Hematopoietic multipotent progenitor cell treated with erythropoietin and hydrocortisone succinate and interleukin-3 and kit ligand, for 17 days (in vitro differentiated cells): Measurements from ENCODE around the gene TP53I3.
A peak's percentile ranks its signal among the peaks of the same experiment; 100 is the strongest.
"Not testable (repeated sequence)": the region's sequence is repeated elsewhere in the genome, so short reads cannot be mapped to it uniquely, and the experiment has no call there.

Source experiments
- DNase-seq: peaks from one replicate; pipeline ENCODE4 v3.0.0-alpha.2; 2015; ENCODE audit warnings: low spot score

The TP53I3 gene

GRCh38 chr2:24095171-24095677, 10.6 kb upstream of the TP53I3 start:
- DNase-seq: not testable (repeated sequence)

- DNase-seq: not testable (repeated sequence)
Measured at GRCh38 chr2:24093270-24093669, 8.6 kb upstream of the TP53I3 start.

GRCh38 chr2:24088821-24089359, 4.3 kb upstream of the TP53I3 start:
- DNase-seq: no peak

GRCh38 chr2:24087032-24087431, 2.4 kb upstream of the TP53I3 start:
- DNase-seq: no peak

- no peak for DNase-seq
Measured at GRCh38 chr2:24086241-24086640, 1.6 kb upstream of the TP53I3 start.

DNA sequence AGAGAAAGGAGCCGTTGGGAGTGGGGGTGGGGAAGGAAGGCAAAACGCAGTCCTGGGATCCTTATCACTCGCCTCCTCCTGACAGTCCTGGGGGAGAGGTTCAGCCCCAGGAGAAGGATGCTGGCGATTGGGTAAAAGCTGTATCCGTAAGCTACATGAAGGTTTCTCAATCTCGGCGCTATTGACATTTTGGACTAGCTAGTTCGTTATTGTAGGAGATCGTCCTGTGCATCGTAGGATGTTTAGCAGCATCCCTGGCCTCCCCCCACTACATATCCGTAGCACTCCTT, 511 bp upstream of the TP53I3 start:
- DNase-seq: no peak

DNA sequence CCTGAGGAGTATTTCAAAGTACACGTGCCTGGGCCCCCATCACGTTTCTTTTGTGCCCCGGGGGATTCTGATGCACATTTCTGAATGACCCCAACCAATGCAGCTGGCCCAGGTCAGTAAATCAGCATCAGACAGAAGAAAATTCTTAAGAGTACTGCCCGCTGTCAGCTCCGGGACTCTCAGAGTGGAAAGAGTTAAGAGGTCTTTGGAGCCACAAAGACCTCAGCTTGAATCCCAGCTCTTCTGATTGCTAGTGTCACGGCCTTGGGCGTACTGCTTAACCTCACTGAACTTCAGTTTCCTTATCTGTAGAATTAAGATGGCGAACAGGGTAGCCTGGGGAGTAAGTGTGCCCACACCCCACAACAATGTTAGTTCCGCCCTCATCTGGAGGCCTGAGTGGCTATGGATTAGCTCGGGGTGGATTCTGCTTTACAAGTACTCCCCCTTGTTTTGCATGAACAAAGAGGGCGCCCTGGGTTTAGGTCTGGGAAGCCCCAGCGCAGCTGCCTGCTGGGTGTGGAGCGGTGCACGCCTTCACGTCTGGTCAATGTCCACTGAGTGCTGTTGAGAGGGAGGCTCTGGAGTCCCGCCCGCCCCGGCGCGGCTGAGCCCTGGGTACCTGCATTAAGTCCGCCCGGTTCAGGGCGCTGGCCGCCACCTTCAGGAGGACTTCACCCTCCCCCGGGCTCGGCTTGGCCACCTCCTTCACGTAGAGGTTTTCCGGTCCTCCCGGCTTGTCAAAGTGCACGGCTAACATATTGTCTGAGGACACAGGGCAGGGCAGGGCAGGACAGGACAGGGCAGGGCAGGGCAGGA, 858 bp downstream of the TP53I3 start:
- peak; percentile 79 for DNase-seq

- no peak for DNase-seq
Measured at GRCh38 chr2:24082787-24083566, 1.7 kb downstream of the TP53I3 start.

GRCh38 chr2:24080701-24081100, 3.9 kb downstream of the TP53I3 start:
- DNase-seq: no peak

GRCh38 chr2:24077879-24078278, 6.8 kb downstream of the TP53I3 start:
- no peak for DNase-seq

- no peak for DNase-seq
Measured at GRCh38 chr2:24077535-24077877, 7.1 kb downstream of the TP53I3 start.

- DNase-seq: no peak
Measured at GRCh38 chr2:24076849-24077534, 7.6 kb downstream of the TP53I3 start.

- peak; percentile 98 for DNase-seq
Measured at GRCh38 chr2:24075915-24076848, 8.5 kb downstream of the TP53I3 start, which contains the start of gene SF3B6. SF3B6 (minus strand) TSS chr2:24076326; CDS start chr2:24076229, 97 bp downstream.

DNA sequence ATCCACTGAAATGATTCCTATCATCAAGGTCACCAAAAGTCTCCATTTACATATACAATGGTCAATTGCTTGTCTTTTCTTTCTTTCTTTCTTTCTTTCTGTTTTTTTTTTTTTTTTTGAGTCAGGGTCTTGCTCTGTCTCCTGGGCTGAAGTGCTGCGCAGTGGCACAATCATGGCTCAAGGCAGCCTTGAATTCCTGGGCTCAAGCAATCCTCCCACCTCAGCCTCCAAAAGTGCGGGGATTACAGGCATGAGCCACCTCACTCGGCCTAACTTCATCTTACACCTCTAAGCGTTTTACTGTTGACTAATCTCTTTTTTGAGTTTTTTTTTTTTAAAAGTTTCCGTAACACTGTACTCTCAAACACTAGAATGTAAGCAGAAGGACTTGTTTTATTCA, 9.4 kb downstream of the TP53I3 start:
- DNase-seq: no peak

GRCh38 chr2:24073816-24074215, 10.8 kb downstream of the TP53I3 start:
- DNase-seq: no peak

- no peak for DNase-seq
Measured at GRCh38 chr2:24072259-24072658, 12.4 kb downstream of the TP53I3 start.

DNA sequence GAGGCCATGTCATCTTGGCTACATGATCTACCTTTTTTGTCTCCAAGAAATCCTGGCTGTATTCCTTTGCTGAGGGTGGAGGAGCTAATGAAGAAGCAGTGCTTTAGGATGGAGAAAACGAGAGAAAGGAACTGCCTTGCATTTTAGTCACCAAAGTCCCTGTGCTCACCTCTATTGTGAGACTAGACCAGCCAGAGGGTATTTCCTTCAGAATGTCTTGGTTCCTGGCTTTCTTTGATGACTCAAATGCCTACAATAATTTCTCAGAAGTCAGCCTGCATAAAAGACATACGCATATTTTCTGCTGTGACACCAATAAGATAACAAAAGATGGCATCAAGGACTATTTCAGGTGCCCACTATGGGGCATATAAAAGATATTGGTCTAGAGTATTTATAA, 19.3 kb downstream of the TP53I3 start:
- no peak for DNase-seq

DNA sequence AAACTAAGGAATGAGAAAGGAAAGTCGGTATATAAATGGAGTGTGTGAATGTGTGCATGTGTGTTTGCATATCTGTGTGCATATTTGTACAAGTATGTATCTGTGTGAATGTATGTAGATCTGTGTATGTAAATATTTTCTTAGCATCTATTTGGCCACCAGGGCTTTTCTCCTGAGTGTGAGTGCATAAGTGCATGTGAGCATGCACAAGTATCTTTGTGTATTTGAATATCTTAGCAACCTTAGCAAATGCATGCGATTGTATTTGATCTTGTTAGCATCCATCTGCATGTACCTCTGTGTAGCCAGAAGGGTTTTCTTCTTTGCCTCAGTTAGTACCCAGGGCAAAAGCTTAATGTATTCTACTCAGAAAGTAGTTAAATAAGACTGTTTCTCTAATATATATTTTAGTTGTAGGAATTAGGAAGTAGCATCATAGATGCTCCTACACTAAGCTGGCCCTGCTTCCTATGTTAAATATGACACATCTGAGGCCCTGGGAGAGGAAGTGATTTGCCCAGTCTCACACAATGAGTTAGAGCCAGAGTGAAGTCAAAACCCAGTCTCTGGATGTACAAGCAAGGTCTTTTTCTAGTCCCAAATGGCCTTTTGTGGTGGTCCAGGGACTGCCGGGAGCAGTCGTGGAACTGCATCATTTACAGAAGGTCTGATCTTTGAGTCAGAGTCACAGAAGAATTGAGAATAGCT, 25.9 kb downstream of the TP53I3 start:
- no peak for DNase-seq

DNA sequence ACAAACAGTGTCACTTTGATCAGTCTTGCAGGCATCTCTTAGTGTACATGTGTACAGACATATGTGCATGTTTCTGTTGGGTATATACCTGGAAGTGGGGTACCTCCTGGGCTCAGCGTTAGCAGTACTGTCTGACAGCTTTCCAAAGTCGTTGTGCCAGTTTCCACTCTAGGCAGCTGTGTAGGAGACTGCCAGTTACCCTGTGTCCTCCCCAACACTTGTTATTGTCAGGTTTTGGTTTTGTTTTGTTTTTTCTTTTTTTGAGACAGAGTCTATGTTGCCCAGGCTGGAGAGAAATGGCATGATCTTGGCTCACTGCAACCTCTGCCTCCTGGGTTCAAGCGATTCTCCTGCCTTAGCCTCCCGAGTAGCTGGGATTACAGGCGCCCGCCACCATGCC, 28.9 kb downstream of the TP53I3 start:
- DNase-seq: no peak

DNA sequence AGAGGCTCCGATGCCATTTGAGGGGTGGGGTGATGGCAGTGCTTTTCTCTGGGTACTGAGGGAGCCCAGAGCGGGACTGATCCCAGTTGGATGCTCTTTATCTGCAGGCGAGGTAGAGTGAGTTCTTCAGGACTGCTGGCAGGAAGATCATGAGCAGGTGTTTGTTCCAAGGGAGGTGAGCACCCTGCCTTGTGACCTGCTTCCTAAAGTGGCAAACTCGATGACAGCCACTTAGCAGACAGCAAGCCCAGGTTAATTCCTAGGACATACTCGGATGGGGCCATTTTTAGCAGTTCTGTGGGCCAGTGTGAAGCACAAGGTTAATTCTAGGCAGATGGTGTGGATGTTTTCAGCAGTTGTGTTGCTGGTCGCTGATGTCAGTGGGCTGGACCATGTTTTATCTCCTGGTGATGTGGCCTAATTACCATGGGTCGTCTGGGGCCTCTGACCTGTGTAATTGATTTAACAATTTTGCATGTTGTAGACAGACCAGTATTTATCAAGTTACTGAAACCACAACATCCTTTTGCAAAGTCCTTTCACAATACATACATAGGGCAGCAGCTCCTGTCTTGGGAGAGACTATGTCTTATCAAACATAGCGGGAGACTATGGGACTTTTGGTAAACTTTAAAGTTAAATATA, 30.1 kb downstream of the TP53I3 start:
- DNase-seq: no peak
